SKM-1 treated with dmso at 0.1 percent for 144 hours (cell line): Measurements from ENCODE around the gene ZNF750.

Experiments used
- DNase-seq: peaks from one replicate; lab custom pipeline; 2025; ENCODE audit not compliant: unreplicated experiment; lab: John Stamatoyannopoulos, UW

Gene ZNF750

GRCh38 chr17:82814834-82815233, 25.0 kb downstream of the ZNF750 start:
- no peak for DNase-seq

GRCh38 chr17:82813299-82814051, 26.3 kb downstream of the ZNF750 start:
- DNase-seq = no peak

- DNase-seq = no peak
Observed at GRCh38 chr17:82812601-82813000, 27.2 kb downstream of the ZNF750 start.

GRCh38 chr17:82812058-82812457, 27.8 kb downstream of the ZNF750 start:
- DNase-seq = no peak

- DNase-seq = no peak
Observed at GRCh38 chr17:82810644-82811430, 29.0 kb downstream of the ZNF750 start.

- DNase-seq = no peak
Observed at GRCh38 chr17:82808921-82809905, 30.6 kb downstream of the ZNF750 start.

GRCh38 chr17:82808006-82808405, 31.8 kb downstream of the ZNF750 start:
- no peak for DNase-seq

GRCh38 chr17:82807562-82807961, 32.3 kb downstream of the ZNF750 start:
- no peak for DNase-seq

GRCh38 chr17:82807101-82807500, 32.7 kb downstream of the ZNF750 start:
- DNase-seq = no peak

GRCh38 chr17:82806645-82807044, 33.2 kb downstream of the ZNF750 start:
- DNase-seq = no peak

GRCh38 chr17:82805823-82806222, 34.0 kb downstream of the ZNF750 start:
- no peak for DNase-seq

- no peak for DNase-seq
Observed at GRCh38 chr17:82805254-82805653, 34.6 kb downstream of the ZNF750 start.

GRCh38 chr17:82804442-82805191, 35.2 kb downstream of the ZNF750 start:
- DNase-seq = no peak

- DNase-seq = no peak
Observed at GRCh38 chr17:82803606-82804005, 36.2 kb downstream of the ZNF750 start.

GRCh38 chr17:82803185-82803584, 36.6 kb downstream of the ZNF750 start:
- no peak for DNase-seq

GRCh38 chr17:82802075-82802780, 37.6 kb downstream of the ZNF750 start:
- no peak for DNase-seq

- no peak for DNase-seq
Observed at GRCh38 chr17:82801377-82801970, 38.3 kb downstream of the ZNF750 start.

GRCh38 chr17:82800885-82801284, 38.9 kb downstream of the ZNF750 start:
- no peak for DNase-seq

- no peak for DNase-seq
Observed at GRCh38 chr17:82799591-82799990, 40.2 kb downstream of the ZNF750 start.
